ENCODE data around the gene NAA20.

DNA sequence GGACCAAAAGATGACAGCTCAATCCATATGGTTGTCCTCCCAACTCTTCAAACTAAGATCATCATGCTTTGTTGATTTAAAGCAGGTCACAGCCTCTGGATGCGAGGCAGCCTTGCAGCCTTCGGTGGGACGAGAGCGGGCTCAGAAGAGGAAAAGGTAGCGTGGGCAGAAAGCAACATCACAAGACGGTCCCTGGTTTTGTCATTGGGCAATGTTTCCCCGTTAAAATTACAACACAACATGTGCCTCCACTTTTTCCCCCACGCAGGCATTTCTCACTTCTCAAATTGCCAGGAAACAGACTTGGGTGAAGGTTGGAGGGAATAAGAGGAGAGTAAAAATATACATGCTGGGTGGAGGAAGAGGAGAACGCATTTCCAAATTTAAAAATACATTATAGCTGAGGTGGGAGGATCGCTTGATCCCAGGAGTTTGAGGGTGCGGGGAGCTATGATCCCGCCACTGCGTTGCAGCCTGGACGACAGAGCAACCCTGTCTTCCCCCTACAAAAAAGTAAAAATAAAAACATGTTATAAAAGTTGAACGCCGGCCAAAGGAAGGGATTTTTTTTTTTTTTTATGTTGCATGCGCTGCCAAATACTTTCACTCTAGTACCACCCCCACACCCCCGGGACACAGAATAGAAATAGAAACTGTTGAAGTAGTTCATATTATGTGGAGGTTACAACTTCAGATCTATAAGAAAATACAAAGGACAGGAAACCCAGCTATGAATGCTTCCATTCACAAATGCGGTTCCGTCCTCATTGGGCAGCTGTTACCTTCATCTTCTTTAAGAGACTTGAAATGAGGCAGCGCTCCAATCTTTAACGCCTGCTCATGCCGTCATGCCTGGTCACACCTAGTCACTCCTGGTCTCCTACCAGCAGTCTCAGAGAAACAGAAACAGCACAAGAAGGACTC lies 13.9 kb upstream of the NAA20 start:
- TF ChIP-seq, protein P1, sequence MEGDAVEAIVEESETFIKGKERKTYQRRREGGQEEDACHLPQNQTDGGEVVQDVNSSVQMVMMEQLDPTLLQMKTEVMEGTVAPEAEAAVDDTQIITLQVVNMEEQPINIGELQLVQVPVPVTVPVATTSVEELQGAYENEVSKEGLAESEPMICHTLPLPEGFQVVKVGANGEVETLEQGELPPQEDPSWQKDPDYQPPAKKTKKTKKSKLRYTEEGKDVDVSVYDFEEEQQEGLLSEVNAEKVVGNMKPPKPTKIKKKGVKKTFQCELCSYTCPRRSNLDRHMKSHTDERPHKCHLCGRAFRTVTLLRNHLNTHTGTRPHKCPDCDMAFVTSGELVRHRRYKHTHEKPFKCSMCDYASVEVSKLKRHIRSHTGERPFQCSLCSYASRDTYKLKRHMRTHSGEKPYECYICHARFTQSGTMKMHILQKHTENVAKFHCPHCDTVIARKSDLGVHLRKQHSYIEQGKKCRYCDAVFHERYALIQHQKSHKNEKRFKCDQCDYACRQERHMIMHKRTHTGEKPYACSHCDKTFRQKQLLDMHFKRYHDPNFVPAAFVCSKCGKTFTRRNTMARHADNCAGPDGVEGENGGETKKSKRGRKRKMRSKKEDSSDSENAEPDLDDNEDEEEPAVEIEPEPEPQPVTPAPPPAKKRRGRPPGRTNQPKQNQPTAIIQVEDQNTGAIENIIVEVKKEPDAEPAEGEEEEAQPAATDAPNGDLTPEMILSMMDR (IDR thresholded peaks at IDR 0.05): no peak
- TF ChIP-seq POLR2AphosphoS5 (IDR thresholded peaks at IDR 0.05): peak; percentile 56 to 74 (median 72)

Data from breast epithelium (tissue), 3 donors.